ENCODE data around the gene KCTD17. TPM values are rescaled to one million over a fixed set of nuclear protein-coding genes. Genes with fewer than 3 reads are reported as not detected.
A peak's percentile ranks its signal among the peaks of the same experiment; 100 is the strongest.

The KCTD17 gene
- total and polyA plus RNA-seq, 4 donors, result 2.0 to 5.2 (median 3.7) TPM

- TF ChIP-seq, protein P1, sequence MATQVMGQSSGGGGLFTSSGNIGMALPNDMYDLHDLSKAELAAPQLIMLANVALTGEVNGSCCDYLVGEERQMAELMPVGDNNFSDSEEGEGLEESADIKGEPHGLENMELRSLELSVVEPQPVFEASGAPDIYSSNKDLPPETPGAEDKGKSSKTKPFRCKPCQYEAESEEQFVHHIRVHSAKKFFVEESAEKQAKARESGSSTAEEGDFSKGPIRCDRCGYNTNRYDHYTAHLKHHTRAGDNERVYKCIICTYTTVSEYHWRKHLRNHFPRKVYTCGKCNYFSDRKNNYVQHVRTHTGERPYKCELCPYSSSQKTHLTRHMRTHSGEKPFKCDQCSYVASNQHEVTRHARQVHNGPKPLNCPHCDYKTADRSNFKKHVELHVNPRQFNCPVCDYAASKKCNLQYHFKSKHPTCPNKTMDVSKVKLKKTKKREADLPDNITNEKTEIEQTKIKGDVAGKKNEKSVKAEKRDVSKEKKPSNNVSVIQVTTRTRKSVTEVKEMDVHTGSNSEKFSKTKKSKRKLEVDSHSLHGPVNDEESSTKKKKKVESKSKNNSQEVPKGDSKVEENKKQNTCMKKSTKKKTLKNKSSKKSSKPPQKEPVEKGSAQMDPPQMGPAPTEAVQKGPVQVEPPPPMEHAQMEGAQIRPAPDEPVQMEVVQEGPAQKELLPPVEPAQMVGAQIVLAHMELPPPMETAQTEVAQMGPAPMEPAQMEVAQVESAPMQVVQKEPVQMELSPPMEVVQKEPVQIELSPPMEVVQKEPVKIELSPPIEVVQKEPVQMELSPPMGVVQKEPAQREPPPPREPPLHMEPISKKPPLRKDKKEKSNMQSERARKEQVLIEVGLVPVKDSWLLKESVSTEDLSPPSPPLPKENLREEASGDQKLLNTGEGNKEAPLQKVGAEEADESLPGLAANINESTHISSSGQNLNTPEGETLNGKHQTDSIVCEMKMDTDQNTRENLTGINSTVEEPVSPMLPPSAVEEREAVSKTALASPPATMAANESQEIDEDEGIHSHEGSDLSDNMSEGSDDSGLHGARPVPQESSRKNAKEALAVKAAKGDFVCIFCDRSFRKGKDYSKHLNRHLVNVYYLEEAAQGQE (IDR thresholded peaks at IDR 0.05), result peak; percentile 31
- no peak for TF ChIP-seq MAX (IDR thresholded peaks at IDR 0.05)
Measured at GRCh38 chr22:37019309-37020191, 32.0 kb upstream of the KCTD17 start, which contains the start of the genes MPST and TST (continued).

GRCh38 chr22:37020192-37020479, 31.4 kb upstream of the KCTD17 start:
- Histone ChIP-seq H3K4me3 (ENCODE audit: low read depth in 1 of 3, low read length in 3 of 3) (peak overlapping the region; percentile 72 to 91 (median 84)), H3K9ac (ENCODE audit: low read depth in 1 of 2, low read length in 2 of 2) (peak overlapping the region; percentile 51 to 63), H3K27me3 (ENCODE audit: control insufficient read depth in 4 of 4, insufficient read depth in 4 of 4, low read length in 3 of 4) (no peaks in the 10 kb centered on the region), H3K4me1 (ENCODE audit: control insufficient read depth in 4 of 4, insufficient read depth in 4 of 4, low read length in 3 of 4) (peaks cover 10 to 78% (median 61%) of the 10 kb centered on the region in 4 donors), H3K27ac (ENCODE audit: low read depth in 1 of 2, low read length in 2 of 2) (peak overlapping the region; percentile 94 to 95), H3K36me3 (ENCODE audit: control insufficient read depth in 4 of 4, insufficient read depth in 3 of 4, low read depth in 1 of 4, low read length in 3 of 4) (peaks cover 0 to 5% (median 0%) of the 10 kb centered on the region in 4 donors), H3K9me3 (ENCODE audit: control insufficient read depth in 4 of 4, low read length in 3 of 4) (no peaks in the 10 kb centered on the region)
- no peak for DNase-seq (ENCODE audit: low spot score)
- 1% methylated on average over 5 of the region's 5 CpGs for WGBS
- peak in 1 of 2 donors; percentile 8 for TF ChIP-seq HNF4A (conservative IDR thresholded peaks at IDR 0.05)
- TF ChIP-seq FOXA2 (IDR thresholded peaks at IDR 0.05), result peak; percentile 6
- no peak for TF ChIP-seq RXRA (IDR thresholded peaks at IDR 0.05)
- TF ChIP-seq HNF4G (IDR thresholded peaks at IDR 0.05), result no peak

DNA sequence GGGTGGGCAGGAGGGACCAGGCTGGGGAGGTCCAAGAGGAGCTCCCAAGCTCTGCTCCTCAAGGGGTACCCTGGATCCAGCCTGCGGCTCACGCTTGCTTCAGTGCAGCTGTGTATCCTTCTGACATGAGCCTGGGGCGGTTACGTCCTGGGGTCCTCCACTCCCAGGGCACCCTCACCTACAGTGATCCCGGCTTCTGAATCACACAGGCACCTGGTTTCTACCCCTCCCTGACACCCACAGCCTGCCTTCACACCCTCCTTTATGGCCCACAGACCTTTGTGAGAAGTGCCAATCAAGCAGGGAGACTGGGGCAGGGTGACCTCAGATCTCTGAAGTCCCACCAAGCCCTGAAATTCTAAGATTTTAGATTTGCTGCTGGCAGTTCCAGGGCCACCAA, 30.5 kb upstream of the KCTD17 start:
- TF ChIP-seq, protein P2, sequence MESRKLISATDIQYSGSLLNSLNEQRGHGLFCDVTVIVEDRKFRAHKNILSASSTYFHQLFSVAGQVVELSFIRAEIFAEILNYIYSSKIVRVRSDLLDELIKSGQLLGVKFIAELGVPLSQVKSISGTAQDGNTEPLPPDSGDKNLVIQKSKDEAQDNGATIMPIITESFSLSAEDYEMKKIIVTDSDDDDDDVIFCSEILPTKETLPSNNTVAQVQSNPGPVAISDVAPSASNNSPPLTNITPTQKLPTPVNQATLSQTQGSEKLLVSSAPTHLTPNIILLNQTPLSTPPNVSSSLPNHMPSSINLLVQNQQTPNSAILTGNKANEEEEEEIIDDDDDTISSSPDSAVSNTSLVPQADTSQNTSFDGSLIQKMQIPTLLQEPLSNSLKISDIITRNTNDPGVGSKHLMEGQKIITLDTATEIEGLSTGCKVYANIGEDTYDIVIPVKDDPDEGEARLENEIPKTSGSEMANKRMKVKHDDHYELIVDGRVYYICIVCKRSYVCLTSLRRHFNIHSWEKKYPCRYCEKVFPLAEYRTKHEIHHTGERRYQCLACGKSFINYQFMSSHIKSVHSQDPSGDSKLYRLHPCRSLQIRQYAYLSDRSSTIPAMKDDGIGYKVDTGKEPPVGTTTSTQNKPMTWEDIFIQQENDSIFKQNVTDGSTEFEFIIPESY (IDR thresholded peaks at IDR 0.05), result no peak
- TF ChIP-seq, protein P3, sequence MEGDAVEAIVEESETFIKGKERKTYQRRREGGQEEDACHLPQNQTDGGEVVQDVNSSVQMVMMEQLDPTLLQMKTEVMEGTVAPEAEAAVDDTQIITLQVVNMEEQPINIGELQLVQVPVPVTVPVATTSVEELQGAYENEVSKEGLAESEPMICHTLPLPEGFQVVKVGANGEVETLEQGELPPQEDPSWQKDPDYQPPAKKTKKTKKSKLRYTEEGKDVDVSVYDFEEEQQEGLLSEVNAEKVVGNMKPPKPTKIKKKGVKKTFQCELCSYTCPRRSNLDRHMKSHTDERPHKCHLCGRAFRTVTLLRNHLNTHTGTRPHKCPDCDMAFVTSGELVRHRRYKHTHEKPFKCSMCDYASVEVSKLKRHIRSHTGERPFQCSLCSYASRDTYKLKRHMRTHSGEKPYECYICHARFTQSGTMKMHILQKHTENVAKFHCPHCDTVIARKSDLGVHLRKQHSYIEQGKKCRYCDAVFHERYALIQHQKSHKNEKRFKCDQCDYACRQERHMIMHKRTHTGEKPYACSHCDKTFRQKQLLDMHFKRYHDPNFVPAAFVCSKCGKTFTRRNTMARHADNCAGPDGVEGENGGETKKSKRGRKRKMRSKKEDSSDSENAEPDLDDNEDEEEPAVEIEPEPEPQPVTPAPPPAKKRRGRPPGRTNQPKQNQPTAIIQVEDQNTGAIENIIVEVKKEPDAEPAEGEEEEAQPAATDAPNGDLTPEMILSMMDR (IDR thresholded peaks at IDR 0.05; ENCODE audit: low read depth, low read length, missing input control), result no peak
- TF ChIP-seq EGR1 (IDR thresholded peaks at IDR 0.05; ENCODE audit: low read depth in 2 of 2) (no peak), FOXA2 (IDR thresholded peaks at IDR 0.05) (no peak)
- peak overlapping the region; percentile 94 to 95 for H3K27ac ChIP-seq (ENCODE audit: low read depth in 1 of 2, low read length in 2 of 2)
- H3K4me3 ChIP-seq (ENCODE audit: low read depth in 1 of 3, low read length in 3 of 3), result peak overlapping the region in 1 of 3 donors; percentile 36
- peaks cover 0 to 5% (median 1%) of the 10 kb centered on the region in 4 donors for H3K36me3 ChIP-seq (ENCODE audit: control insufficient read depth in 4 of 4, insufficient read depth in 3 of 4, low read depth in 1 of 4, low read length in 3 of 4)
- H3K9ac ChIP-seq (ENCODE audit: low read depth in 1 of 2, low read length in 2 of 2), result no peak overlapping the region
- DNase-seq (ENCODE audit: low spot score), result no peak
- no peaks in the 10 kb centered on the region for H3K9me3 ChIP-seq (ENCODE audit: control insufficient read depth in 4 of 4, low read length in 3 of 4)
- WGBS, result 82% methylated on average over 5 of the region's 5 CpGs
- no peaks in the 10 kb centered on the region for H3K27me3 ChIP-seq (ENCODE audit: control insufficient read depth in 4 of 4, insufficient read depth in 4 of 4, low read length in 3 of 4)
- peaks cover 9 to 80% (median 61%) of the 10 kb centered on the region in 4 donors for H3K4me1 ChIP-seq (ENCODE audit: control insufficient read depth in 4 of 4, insufficient read depth in 4 of 4, low read length in 3 of 4)
